Measurements from ENCODE around the gene WDR45B. TPM values are rescaled to one million over a fixed set of nuclear protein-coding genes. Genes with fewer than 3 reads are reported as not detected.

The WDR45B gene
- total RNA-seq, 2 experiments from 2014 or later, result 61.7 to 81.9 TPM

DNA sequence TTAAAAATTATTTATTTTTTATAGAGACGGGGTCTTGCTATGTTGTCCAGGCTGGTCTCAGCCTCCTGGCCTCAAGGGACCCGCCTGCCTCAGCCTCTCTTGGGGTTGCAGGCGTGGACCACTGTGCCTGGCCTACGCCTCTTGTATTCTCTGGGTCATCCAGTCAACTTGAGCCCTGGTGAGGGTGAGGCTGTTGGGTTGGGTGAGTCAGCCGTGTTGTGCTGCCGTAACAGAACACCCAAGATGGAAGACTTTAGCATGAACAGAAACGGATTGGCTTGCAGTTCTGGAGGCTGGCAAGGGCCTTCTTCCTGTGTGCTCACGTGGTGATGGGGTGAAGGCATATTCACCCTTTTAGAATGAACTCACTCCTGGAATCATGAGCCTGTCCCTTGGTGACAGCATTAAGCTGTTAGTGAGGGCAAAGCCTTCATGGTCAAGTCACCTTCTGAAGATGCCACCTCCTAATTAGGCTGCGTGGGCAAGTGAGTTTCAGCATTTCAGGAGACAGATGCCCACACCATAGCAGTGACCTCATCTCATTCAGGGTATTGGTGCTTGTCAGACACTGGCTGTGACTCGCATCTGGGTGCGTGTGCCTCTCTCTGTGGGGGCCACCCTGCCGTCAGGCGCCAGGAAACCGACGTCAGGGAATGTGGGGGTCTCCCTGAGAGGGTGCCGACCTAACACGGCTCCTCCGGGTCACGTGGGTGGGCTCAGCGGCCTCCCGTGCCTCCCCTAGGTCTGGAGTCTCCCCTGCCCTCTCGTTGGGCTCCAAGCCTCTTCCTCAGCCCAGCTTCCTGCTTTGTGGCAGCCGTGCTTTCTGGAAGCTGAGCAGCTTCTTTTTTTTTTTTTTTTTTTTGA lies 49.8 kb downstream of the WDR45B start:
- no peaks in the 10 kb centered on the region for H3K79me2 ChIP-seq (ENCODE audit: insufficient read depth, low read depth, low read length)
- BruUV-seq (replicated peaks), result no TSS peak
- H3K4me1 ChIP-seq (ENCODE audit: insufficient read depth, low read length, poor library complexity, severe bottlenecking), result peaks cover 15% of the 10 kb centered on the region
- no peak for TF ChIP-seq EZH2phosphoT487 (IDR thresholded peaks at IDR 0.05; ENCODE audit: borderline replicate concordance, low read depth, low read length)
- TF ChIP-seq, protein P1, sequence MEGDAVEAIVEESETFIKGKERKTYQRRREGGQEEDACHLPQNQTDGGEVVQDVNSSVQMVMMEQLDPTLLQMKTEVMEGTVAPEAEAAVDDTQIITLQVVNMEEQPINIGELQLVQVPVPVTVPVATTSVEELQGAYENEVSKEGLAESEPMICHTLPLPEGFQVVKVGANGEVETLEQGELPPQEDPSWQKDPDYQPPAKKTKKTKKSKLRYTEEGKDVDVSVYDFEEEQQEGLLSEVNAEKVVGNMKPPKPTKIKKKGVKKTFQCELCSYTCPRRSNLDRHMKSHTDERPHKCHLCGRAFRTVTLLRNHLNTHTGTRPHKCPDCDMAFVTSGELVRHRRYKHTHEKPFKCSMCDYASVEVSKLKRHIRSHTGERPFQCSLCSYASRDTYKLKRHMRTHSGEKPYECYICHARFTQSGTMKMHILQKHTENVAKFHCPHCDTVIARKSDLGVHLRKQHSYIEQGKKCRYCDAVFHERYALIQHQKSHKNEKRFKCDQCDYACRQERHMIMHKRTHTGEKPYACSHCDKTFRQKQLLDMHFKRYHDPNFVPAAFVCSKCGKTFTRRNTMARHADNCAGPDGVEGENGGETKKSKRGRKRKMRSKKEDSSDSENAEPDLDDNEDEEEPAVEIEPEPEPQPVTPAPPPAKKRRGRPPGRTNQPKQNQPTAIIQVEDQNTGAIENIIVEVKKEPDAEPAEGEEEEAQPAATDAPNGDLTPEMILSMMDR (conservative IDR thresholded peaks at IDR 0.05; ENCODE audit: low read length), result no peak
- no peak overlapping the region for H3K4me3 ChIP-seq (ENCODE audit: low read depth, low read length, poor library complexity, severe bottlenecking)
- no peaks in the 10 kb centered on the region for H3K9me2 ChIP-seq (ENCODE audit: insufficient read depth, low read length)
- H3K4me2 ChIP-seq (ENCODE audit: low read length), result no peak overlapping the region
- ChIA-PET CTCF (ENCODE audit: unreplicated experiment) (no interaction called here), POLR2A (interaction anchor here (0.7 kb wide), 1 partner anchor 37 kb away, joined by 7 read pairs; no protein-coding TSS in a partner anchor)
- no peaks in the 10 kb centered on the region for H3K9me3 ChIP-seq (ENCODE audit: low read length)
- no peak for DNase-seq (ENCODE audit: low spot score)
- H3K36me3 ChIP-seq (ENCODE audit: insufficient read depth, low read length), result peaks cover 96% of the 10 kb centered on the region
- intact Hi-C loops (cut with micrococcal nuclease; ENCODE audit: unreplicated experiment), result no loop called here
- no peaks in the 10 kb centered on the region for H4K20me1 ChIP-seq (ENCODE audit: insufficient read depth, low read length)
- H2AFZ ChIP-seq (ENCODE audit: low read length), result no peak overlapping the region
- H3K27ac ChIP-seq (ENCODE audit: low read depth, low read length, poor library complexity, severe bottlenecking), result no peak overlapping the region

DNA sequence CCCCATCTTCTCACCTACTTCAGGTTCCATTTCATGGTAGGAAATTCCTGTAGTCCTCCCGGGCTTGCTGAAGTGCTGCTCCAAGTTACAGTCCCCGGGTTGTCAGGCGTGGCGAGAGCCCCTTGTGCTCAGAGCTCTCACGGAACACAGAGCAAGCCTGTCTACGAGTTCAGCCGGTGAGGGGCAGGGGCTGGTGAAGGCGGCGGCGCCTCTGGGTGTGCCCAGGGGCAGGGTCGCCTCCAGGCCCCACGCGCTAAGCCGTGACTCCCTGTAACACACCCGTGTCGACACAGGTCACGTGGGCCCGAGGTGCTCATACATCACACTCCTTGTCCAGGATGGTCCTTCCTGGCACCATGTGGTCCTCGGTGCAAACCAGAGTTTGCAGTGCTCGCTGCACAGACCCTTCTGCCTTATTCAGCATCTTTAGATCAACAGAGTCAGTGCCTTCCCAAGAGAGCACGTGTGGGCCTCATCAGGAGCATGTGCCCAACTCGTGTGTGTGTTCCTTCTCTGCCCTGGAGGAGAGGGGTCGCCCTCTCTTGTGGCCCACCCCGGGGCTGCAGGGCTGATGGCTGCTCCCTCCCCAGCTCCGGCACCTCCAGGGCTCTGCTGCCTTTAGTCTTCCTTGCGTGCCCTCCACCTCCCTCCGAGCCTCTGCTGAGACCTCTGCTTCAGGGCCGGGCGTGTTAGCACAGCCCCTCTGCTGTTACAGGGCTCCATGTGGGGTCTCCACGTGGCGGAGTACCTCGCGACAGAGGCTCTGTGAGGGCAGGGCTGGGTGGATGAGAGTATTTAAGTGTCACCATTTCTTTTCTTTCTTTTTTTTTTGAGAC lies 51.2 kb downstream of the WDR45B start:
- ChIA-PET CTCF (ENCODE audit: unreplicated experiment) (no interaction called here), POLR2A (no interaction called here)
- H3K79me2 ChIP-seq (ENCODE audit: insufficient read depth, low read depth, low read length), result no peaks in the 10 kb centered on the region
- TF ChIP-seq EZH2phosphoT487 (IDR thresholded peaks at IDR 0.05; ENCODE audit: borderline replicate concordance, low read depth, low read length), result no peak
- TF ChIP-seq, protein P1 (conservative IDR thresholded peaks at IDR 0.05; ENCODE audit: low read length), result no peak
- H4K20me1 ChIP-seq (ENCODE audit: insufficient read depth, low read length), result no peaks in the 10 kb centered on the region
- H2AFZ ChIP-seq (ENCODE audit: low read length), result no peak overlapping the region
- peaks cover 26% of the 10 kb centered on the region for H3K4me1 ChIP-seq (ENCODE audit: insufficient read depth, low read length, poor library complexity, severe bottlenecking)
- no peak overlapping the region for H3K4me2 ChIP-seq (ENCODE audit: low read length)
- H3K27ac ChIP-seq (ENCODE audit: low read depth, low read length, poor library complexity, severe bottlenecking), result no peak overlapping the region
- BruUV-seq (replicated peaks), result no TSS peak
- no peak overlapping the region for H3K4me3 ChIP-seq (ENCODE audit: low read depth, low read length, poor library complexity, severe bottlenecking)
- DNase-seq (ENCODE audit: low spot score), result no peak
- peaks cover 89% of the 10 kb centered on the region for H3K36me3 ChIP-seq (ENCODE audit: insufficient read depth, low read length)
- no peaks in the 10 kb centered on the region for H3K9me2 ChIP-seq (ENCODE audit: insufficient read depth, low read length)
- intact Hi-C loops (cut with micrococcal nuclease; ENCODE audit: unreplicated experiment), result no loop called here
- H3K9me3 ChIP-seq (ENCODE audit: low read length), result no peaks in the 10 kb centered on the region
